Measurements from ENCODE around the gene CACNB1.

Gene CACNB1

DNA sequence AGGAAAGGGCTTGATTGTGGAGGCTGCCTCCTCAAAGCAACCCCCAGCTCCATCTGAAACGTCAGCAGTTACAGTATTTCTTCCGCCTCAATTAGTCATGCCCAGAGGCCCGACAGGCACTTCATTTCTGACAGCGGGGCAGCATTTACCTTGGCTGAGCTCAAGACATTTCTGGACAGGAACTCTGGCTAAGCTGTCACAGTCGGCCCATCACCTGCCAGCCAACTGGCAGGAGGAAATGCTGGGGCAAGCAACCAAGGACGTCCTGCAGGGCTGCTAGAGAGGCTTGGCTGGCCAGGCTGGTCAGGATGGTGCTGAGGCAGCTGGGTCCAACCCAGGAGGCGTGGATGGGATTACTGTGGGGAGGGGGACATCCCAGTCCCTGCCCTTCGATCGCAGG lies 73.8 kb downstream of the CACNB1 start:
- no peak for DNase-seq (ENCODE audit: low read depth in 2 of 2)
